IMR-90 (cell line): Measurements from ENCODE around the gene ATP1A2. TPM values are rescaled to one million over a fixed set of nuclear protein-coding genes. Genes with fewer than 3 reads are reported as not detected.

Experiments
- ATAC-seq: fragments of 200-7000 bp; cut with Tn5 transposase; 2 replicates; pipeline ENCODE4 v1.9.1; 2020; ENCODE audit warnings: low read depth, mild to moderate bottlenecking, moderate library complexity
- BruUV-seq: library from RNA; stranded (reverse); fragments of 400-500 nt; replicated peaks from 2 replicates; lab custom pipeline; 2021; lab: Mats Ljungman, UMichigan
- CTCF ChIA-PET: fragments of 300-600 bp; formaldehyde crosslinking; extraction: SDS; loops from one replicate; lab custom pipeline; 2021; ENCODE audit warnings: antibody characterized with exemption; lab: Yijun Ruan, JAX
- POLR2A ChIA-PET: fragments of 300-600 bp; sonication (Branson Sonifier 250); formaldehyde crosslinking; loops from one replicate; lab custom pipeline; 2022; ENCODE audit warnings: antibody characterized with exemption; ENCODE audit not compliant: unreplicated experiment; lab: Charles Lee
- DNase-seq: peaks from one replicate; pipeline ENCODE4 v3.0.0; 2013
- H2AFZ ChIP-seq: replicated peaks from 2 replicates; pipeline ENCODE3; 2013; ENCODE audit warnings: low read length, mild to moderate bottlenecking; ENCODE audit not compliant: poor library complexity
- H2AK5ac ChIP-seq: 2 replicates; pipeline ENCODE4 v1.6.1; 2013; ENCODE audit warnings: low read depth, low read length, inconsistent platforms
- H2AK9ac ChIP-seq: replicated peaks from 2 replicates; pipeline ENCODE3; 2013; ENCODE audit warnings: mild to moderate bottlenecking, low read depth, low read length, moderate library complexity; ENCODE audit not compliant: poor library complexity
- H2BK120ac ChIP-seq: 2 replicates; pipeline ENCODE4 v1.6.1; 2013; ENCODE audit warnings: low read depth, low read length, inconsistent platforms
- H2BK15ac ChIP-seq: 3 replicates; pipeline ENCODE4 v1.6.1; 2013; ENCODE audit warnings: low read depth, low read length, inconsistent platforms
- H2BK20ac ChIP-seq: 2 replicates; pipeline ENCODE4 v1.6.1; 2013; ENCODE audit warnings: low read depth, mild to moderate bottlenecking, inconsistent platforms, low read length, moderate library complexity
- H2BK5ac ChIP-seq: 2 replicates; pipeline ENCODE4 v1.6.1; 2013; ENCODE audit warnings: mild to moderate bottlenecking, low read depth, low read length, inconsistent platforms; ENCODE audit not compliant: poor library complexity, severe bottlenecking
- H3K14ac ChIP-seq: replicated peaks from 2 replicates; pipeline ENCODE4 v1.6.1; 2013; ENCODE audit warnings: low read depth, low read length, inconsistent platforms
- H3K18ac ChIP-seq: 2 replicates; pipeline ENCODE4 v1.6.1; 2013; ENCODE audit warnings: low read depth, low read length, control low read depth
- H3K23ac ChIP-seq: 2 replicates; pipeline ENCODE4 v1.6.1; 2013; ENCODE audit warnings: low read depth, low read length, inconsistent platforms
- H3K27ac ChIP-seq: 2 replicates; pipeline ENCODE4 v1.5.1; 2013; ENCODE audit warnings: mild to moderate bottlenecking, control low read depth, low read length; ENCODE audit not compliant: insufficient read depth
- H3K27me3 ChIP-seq: 2 replicates; pipeline ENCODE4 v1.6.1; 2013; ENCODE audit warnings: low read length; ENCODE audit not compliant: control insufficient read depth, insufficient read depth
- H3K36me3 ChIP-seq: 2 replicates; pipeline ENCODE4 v1.6.1; 2013; ENCODE audit warnings: low read length, mixed read lengths; ENCODE audit not compliant: control insufficient read depth, insufficient read depth
- H3K4ac ChIP-seq: 2 replicates; pipeline ENCODE4 v1.6.1; 2013; ENCODE audit warnings: low read depth, low read length, inconsistent platforms
- H3K4me1 ChIP-seq: 2 replicates; pipeline ENCODE4 v1.6.1; 2013; ENCODE audit warnings: low read length, mixed read lengths; ENCODE audit not compliant: control insufficient read depth, insufficient read depth
- H3K4me2 ChIP-seq: 2 replicates; pipeline ENCODE4 v1.6.1; 2013; ENCODE audit warnings: low read depth, mild to moderate bottlenecking, control low read depth, low read length, moderate library complexity
- H3K4me3 ChIP-seq: 2 replicates; pipeline ENCODE4 v1.5.1; 2013; ENCODE audit warnings: low read depth, mild to moderate bottlenecking, control low read depth, low read length, moderate library complexity; ENCODE audit not compliant: insufficient read depth
- H3K56ac ChIP-seq: 2 replicates; pipeline ENCODE4 v1.6.1; 2013; ENCODE audit warnings: low read length, inconsistent platforms; ENCODE audit not compliant: insufficient read depth; ENCODE audit errors: extremely low read depth
- H3K79me1 ChIP-seq, 2 experiments: 2 replicates each; pipeline ENCODE4 v1.6.1; 2013; ENCODE audit warnings: low read length in 2 of 2, inconsistent platforms in 1 of 2, low read depth in 1 of 2
- H3K9ac ChIP-seq: 2 replicates; pipeline ENCODE4 v1.6.1; 2013; ENCODE audit warnings: low read depth, low read length, control low read depth
- H3K9me1 ChIP-seq: 2 replicates; pipeline ENCODE4 v1.6.1; 2013; ENCODE audit warnings: low read length, inconsistent platforms; ENCODE audit not compliant: insufficient read depth
- H3K9me3 ChIP-seq: 2 replicates; pipeline ENCODE4 v1.6.1; 2013; ENCODE audit warnings: low read length; ENCODE audit not compliant: control insufficient read depth, insufficient read depth
- H4K20me1 ChIP-seq: 2 replicates; pipeline ENCODE4 v1.6.1; 2013; ENCODE audit warnings: low read length, inconsistent platforms; ENCODE audit not compliant: insufficient read depth
- H4K5ac ChIP-seq: 2 replicates; pipeline ENCODE4 v1.6.1; 2013; ENCODE audit warnings: mild to moderate bottlenecking, low read depth, low read length, control low read depth
- H4K8ac ChIP-seq, 2 experiments: 2 replicates each; pipeline ENCODE4 v1.6.1; 2013; ENCODE audit warnings: low read depth in 2 of 2, low read length in 2 of 2, control low read depth in 1 of 2, inconsistent platforms in 1 of 2
- H4K91ac ChIP-seq: 2 replicates; pipeline ENCODE4 v1.6.1; 2013; ENCODE audit warnings: low read depth, low read length, inconsistent platforms; ENCODE audit not compliant: insufficient read depth
- BHLHE40 ChIP-seq: fragments of 150-350 bp; IDR thresholded peaks from 2 replicates; pipeline ENCODE4 v1.6.1; 2016; ENCODE audit warnings: mild to moderate bottlenecking, low read depth, low read length
- CEBPB ChIP-seq: IDR thresholded peaks from 2 replicates; pipeline ENCODE4 v1.6.1; 2012; ENCODE audit warnings: low read depth, low read length, improper control_type of control experiment
- CHD1 ChIP-seq: IDR thresholded peaks from 2 replicates; pipeline ENCODE4 v1.6.1; 2012; ENCODE audit warnings: low read depth, low read length, improper control_type of control experiment
- FOS ChIP-seq: fragments of 150-350 bp; IDR thresholded peaks from 2 replicates; pipeline ENCODE4 v1.6.1; 2016; ENCODE audit warnings: low read depth, low read length
- MAFK ChIP-seq: IDR thresholded peaks from 2 replicates; pipeline ENCODE4 v1.6.1; 2012; ENCODE audit warnings: low read depth, low read length, improper control_type of control experiment
- MAZ ChIP-seq: IDR thresholded peaks from 2 replicates; pipeline ENCODE4 v1.6.1; 2012; ENCODE audit warnings: low read depth, mild to moderate bottlenecking, low read length, improper control_type of control experiment, moderate library complexity, borderline replicate concordance
- MXI1 ChIP-seq: IDR thresholded peaks from 2 replicates; pipeline ENCODE4 v1.6.1; 2012; ENCODE audit warnings: low read depth, mild to moderate bottlenecking, low read length, moderate library complexity, borderline replicate concordance
- NFE2L2 ChIP-seq: fragments of 150-350 bp; IDR thresholded peaks from 2 replicates; pipeline ENCODE4 v1.6.1; 2016; ENCODE audit warnings: low read depth, mild to moderate bottlenecking, low read length
- POLR2A ChIP-seq: IDR thresholded peaks from 2 replicates; pipeline ENCODE4 v1.6.1; 2012; ENCODE audit warnings: mild to moderate bottlenecking, low read depth, low read length
- RAD21 ChIP-seq: IDR thresholded peaks from 2 replicates; pipeline ENCODE4 v1.6.1; 2012; ENCODE audit warnings: low read length, improper control_type of control experiment
- RCOR1 ChIP-seq: IDR thresholded peaks from 2 replicates; pipeline ENCODE4 v1.6.1; 2012; ENCODE audit warnings: mild to moderate bottlenecking, low read length, improper control_type of control experiment; ENCODE audit not compliant: insufficient replicate concordance
- RFX5 ChIP-seq: IDR thresholded peaks from 2 replicates; pipeline ENCODE4 v1.8.0; 2012; ENCODE audit warnings: low read depth, mild to moderate bottlenecking, low read length, moderate library complexity
- SMC3 ChIP-seq: fragments of 150-350 bp; IDR thresholded peaks from 2 replicates; pipeline ENCODE4 v1.6.1; 2016; ENCODE audit warnings: low read depth, mild to moderate bottlenecking, antibody characterized with exemption, low read length, moderate library complexity
- WGBS, 2 experiments: methylation state at CpG; one replicate each; pipeline versions ENCODE4 v1.1.5 to v1.1.7; 2013; ENCODE audit warnings: missing lambda C conversion rate in 2 of 2; ENCODE audit not compliant: insufficient read length in 1 of 2; ENCODE audit errors: extremely low coverage in 2 of 2; 5-methylcytosine and 5-hydroxymethylcytosine counted together
- dilution Hi-C: fragments of 300-500 bp; cut with HindIII; formaldehyde crosslinking; loops from one replicate; pipeline ENCODE4 v1.14.3; 2018; ENCODE audit warnings: low sequenced_read_pairs; ENCODE audit not compliant: unreplicated experiment
- in situ Hi-C: fragments of 300-500 bp; cut with MboI; formaldehyde crosslinking; loops from 3 replicates; pipeline ENCODE4 v1.14.3; 2019; ENCODE audit warnings: low sequenced_read_pairs, inconsistent platforms, mixed read lengths
- intact Hi-C: fragments of 100-400 bp; cut with micrococcal nuclease; formaldehyde crosslinking; loops from 2 replicates; pipeline ENCODE4 v1.10.0; 2022
- polyA plus RNA-seq, 3 experiments: library from polyadenylated mRNA; depleted of rRNA; stranded (reverse); fragments of >200 nt; gene quantifications; 2 replicates each; pipeline ENCODE4 v1.2.3, GENCODE V29; 2012; ENCODE audit warnings: low replicate concordance in 1 of 3
- total RNA-seq: library from RNA; depleted of rRNA; stranded (reverse); fragments of >200 nt; gene quantifications from 2 replicates; pipeline ENCODE4 v1.2.3, GENCODE V29; 2012
- TF ChIP-seq, protein P1 (sequence below): fragments of 150-350 bp; IDR thresholded peaks from 2 replicates; pipeline ENCODE4 v1.6.1; 2016; ENCODE audit warnings: low read depth, mild to moderate bottlenecking, low read length, moderate library complexity, borderline replicate concordance
- TF ChIP-seq, protein P2 (sequence below): fragments of 150-350 bp; IDR thresholded peaks from 2 replicates; pipeline ENCODE4 v1.6.1; 2017; ENCODE audit warnings: mild to moderate bottlenecking, antibody characterized with exemption, low read length, low read depth
- TF ChIP-seq, protein P3 (sequence below): conservative IDR thresholded peaks from 2 replicates; pipeline ENCODE4 v1.5.1; 2012; ENCODE audit warnings: mild to moderate bottlenecking, low read depth, low read length, improper control_type of control experiment

Gene ATP1A2
- total and polyA plus RNA-seq, 2 of the 4 experiments (the other 2 are of a cell fraction): under 0.01 to 0.15 TPM

DNA sequence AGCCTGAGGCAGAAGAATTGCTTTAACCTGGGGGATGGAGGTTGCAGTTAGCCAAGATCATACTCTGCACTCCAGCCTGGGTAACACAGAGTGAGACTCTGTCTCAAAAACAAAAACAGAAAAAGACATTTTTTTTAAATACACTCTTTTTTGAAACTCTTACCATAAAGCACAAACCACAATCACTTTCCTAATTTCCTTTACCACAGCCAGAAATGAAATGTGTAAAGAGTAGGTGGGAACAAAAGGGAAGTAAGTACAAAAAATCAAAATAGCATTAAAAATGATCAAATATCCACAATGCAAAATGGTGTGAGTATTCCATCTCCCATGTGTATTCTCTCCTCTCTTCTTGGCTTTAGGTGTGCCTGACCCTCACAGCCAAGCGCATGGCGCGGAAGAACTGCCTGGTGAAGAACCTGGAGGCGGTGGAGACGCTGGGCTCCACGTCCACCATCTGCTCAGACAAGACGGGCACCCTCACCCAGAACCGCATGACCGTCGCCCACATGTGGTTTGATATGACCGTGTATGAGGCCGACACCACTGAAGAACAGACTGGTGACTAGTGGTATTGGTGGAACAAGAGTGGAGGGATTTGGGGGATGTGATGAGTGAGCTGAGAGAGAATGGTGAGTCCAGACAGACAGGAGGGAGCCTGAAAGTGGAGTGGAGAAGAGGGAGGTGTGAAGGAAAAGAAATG is 50.8 kb downstream of the ATP1A2 start:
- H3K18ac ChIP-seq: no peak overlapping the region
- no peaks in the 10 kb centered on the region for H4K20me1 ChIP-seq
- 0 out of 2 replicates have a peak, but pooled peaks cover 2% of the 10 kb centered on the region for H3K4me1 ChIP-seq
- H3K56ac ChIP-seq: no peak overlapping the region
- ChIA-PET POLR2A (no interaction called here), CTCF (no interaction called here)
- no peak overlapping the region for H3K4me2 ChIP-seq
- dilution Hi-C loops (no loop called here), in situ Hi-C loops (no loop called here), intact Hi-C loops (no loop called here)
- no peak overlapping the region for H4K5ac ChIP-seq
- no peak overlapping the region for H2BK15ac ChIP-seq
- no peak overlapping the region for H2AFZ ChIP-seq
- no peak overlapping the region for H2AK5ac ChIP-seq
- WGBS, 2 experiments: no CpG with 5 or more reads among the region's 12 CpGs
- no peak overlapping the region for H2BK20ac ChIP-seq
- H4K8ac ChIP-seq: no peak overlapping the region
- no peaks in the 10 kb centered on the region for H3K9me3 ChIP-seq
- ATAC-seq (no peak), DNase-seq (no peak)
- no peak for TF ChIP-seq MAZ
- TF ChIP-seq, protein P1, sequence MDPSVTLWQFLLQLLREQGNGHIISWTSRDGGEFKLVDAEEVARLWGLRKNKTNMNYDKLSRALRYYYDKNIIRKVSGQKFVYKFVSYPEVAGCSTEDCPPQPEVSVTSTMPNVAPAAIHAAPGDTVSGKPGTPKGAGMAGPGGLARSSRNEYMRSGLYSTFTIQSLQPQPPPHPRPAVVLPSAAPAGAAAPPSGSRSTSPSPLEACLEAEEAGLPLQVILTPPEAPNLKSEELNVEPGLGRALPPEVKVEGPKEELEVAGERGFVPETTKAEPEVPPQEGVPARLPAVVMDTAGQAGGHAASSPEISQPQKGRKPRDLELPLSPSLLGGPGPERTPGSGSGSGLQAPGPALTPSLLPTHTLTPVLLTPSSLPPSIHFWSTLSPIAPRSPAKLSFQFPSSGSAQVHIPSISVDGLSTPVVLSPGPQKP: no peak
- no peak for TF ChIP-seq RCOR1
- TF ChIP-seq FOS: no peak
- TF ChIP-seq, protein P2, sequence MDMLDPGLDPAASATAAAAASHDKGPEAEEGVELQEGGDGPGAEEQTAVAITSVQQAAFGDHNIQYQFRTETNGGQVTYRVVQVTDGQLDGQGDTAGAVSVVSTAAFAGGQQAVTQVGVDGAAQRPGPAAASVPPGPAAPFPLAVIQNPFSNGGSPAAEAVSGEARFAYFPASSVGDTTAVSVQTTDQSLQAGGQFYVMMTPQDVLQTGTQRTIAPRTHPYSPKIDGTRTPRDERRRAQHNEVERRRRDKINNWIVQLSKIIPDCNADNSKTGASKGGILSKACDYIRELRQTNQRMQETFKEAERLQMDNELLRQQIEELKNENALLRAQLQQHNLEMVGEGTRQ: no peak
- TF ChIP-seq BHLHE40: no peak
- TF ChIP-seq CEBPB: no peak
- TF ChIP-seq MXI1: no peak
- TF ChIP-seq, protein P3, sequence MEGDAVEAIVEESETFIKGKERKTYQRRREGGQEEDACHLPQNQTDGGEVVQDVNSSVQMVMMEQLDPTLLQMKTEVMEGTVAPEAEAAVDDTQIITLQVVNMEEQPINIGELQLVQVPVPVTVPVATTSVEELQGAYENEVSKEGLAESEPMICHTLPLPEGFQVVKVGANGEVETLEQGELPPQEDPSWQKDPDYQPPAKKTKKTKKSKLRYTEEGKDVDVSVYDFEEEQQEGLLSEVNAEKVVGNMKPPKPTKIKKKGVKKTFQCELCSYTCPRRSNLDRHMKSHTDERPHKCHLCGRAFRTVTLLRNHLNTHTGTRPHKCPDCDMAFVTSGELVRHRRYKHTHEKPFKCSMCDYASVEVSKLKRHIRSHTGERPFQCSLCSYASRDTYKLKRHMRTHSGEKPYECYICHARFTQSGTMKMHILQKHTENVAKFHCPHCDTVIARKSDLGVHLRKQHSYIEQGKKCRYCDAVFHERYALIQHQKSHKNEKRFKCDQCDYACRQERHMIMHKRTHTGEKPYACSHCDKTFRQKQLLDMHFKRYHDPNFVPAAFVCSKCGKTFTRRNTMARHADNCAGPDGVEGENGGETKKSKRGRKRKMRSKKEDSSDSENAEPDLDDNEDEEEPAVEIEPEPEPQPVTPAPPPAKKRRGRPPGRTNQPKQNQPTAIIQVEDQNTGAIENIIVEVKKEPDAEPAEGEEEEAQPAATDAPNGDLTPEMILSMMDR: no peak
- no peak for TF ChIP-seq RAD21
- TF ChIP-seq SMC3: no peak
- no peak for TF ChIP-seq NFE2L2
- no peak for TF ChIP-seq RFX5
- TF ChIP-seq MAFK: no peak
- TF ChIP-seq CHD1: no peak
- TF ChIP-seq POLR2A: no peak
- H3K36me3 ChIP-seq: no peaks in the 10 kb centered on the region
- H4K91ac ChIP-seq: no peak overlapping the region
- H2BK5ac ChIP-seq: no peak overlapping the region
- no peak overlapping the region for H3K23ac ChIP-seq
- H3K27me3 ChIP-seq: peaks cover 35% of the 10 kb centered on the region
- no peak overlapping the region for H3K14ac ChIP-seq
- no peak overlapping the region for H3K4ac ChIP-seq
- no peak overlapping the region for H2AK9ac ChIP-seq
- H3K9ac ChIP-seq: no peak overlapping the region
- H3K4me3 ChIP-seq: no peak overlapping the region
- BruUV-seq: no TSS peak
- H3K9me1 ChIP-seq: no peaks in the 10 kb centered on the region
- H3K79me1 ChIP-seq: no peaks in the 10 kb centered on the region
- no peak overlapping the region for H2BK120ac ChIP-seq
- no peak overlapping the region for H3K27ac ChIP-seq
